Ishikawa (cell line): ENCODE results near the gene PSMD11.

Experiments used
- CREB1 ChIP-seq: IDR thresholded peaks from 2 replicates; pipeline ENCODE4 v1.6.1; 2012; ENCODE audit warnings: low read depth
- EGR1 ChIP-seq: IDR thresholded peaks from 2 replicates; pipeline ENCODE4 v1.6.1; 2012
- EP300 ChIP-seq: IDR thresholded peaks from 2 replicates; pipeline ENCODE4 v1.6.1; 2012; ENCODE audit warnings: borderline replicate concordance
- NFIC ChIP-seq: IDR thresholded peaks from 2 replicates; pipeline ENCODE4 v1.6.1; 2012
- YY1 ChIP-seq: IDR thresholded peaks from 2 replicates; pipeline ENCODE4 v1.6.1; 2012; ENCODE audit warnings: low read depth
- ZBTB7A ChIP-seq: IDR thresholded peaks from 2 replicates; pipeline ENCODE4 v1.6.1; 2012; ENCODE audit warnings: low read depth

- TF ChIP-seq EGR1 (no peak), EP300 (no peak), CREB1 (no peak), YY1 (no peak), ZBTB7A (no peak), NFIC (no peak)
Measured at GRCh38 chr17:32461853-32462617, 17.7 kb downstream of the PSMD11 start.
